Osteoblast (primary cell): ENCODE data around the gene IMPDH2. TPM values are rescaled to one million over a fixed set of nuclear protein-coding genes. Genes with fewer than 3 reads are reported as not detected.
"Not testable (repeated sequence)": the region's sequence is repeated elsewhere in the genome, so short reads cannot be mapped to it uniquely, and the experiment has no call there.

Experiments used
- DNase-seq: peaks from one replicate; pipeline ENCODE4 v3.0.0; 2011; ENCODE audit warnings: low spot score, mixed read lengths; ENCODE audit not compliant: insufficient read length; ENCODE audit errors: missing footprints
- H2AFZ ChIP-seq: 2 replicates; pipeline ENCODE4 v1.6.0; 2011; ENCODE audit warnings: mild to moderate bottlenecking, low read length
- H3K27ac ChIP-seq: 2 replicates; pipeline ENCODE4 v1.5.1; 2011; ENCODE audit warnings: mild to moderate bottlenecking, low read depth, low read length, moderate library complexity
- H3K27me3 ChIP-seq: 2 replicates; pipeline ENCODE4 v1.6.0; 2012; ENCODE audit warnings: mild to moderate bottlenecking, control low read depth, inconsistent platforms, low read length, moderate library complexity; ENCODE audit not compliant: insufficient read depth
- H3K36me3 ChIP-seq: 2 replicates; pipeline ENCODE4 v1.5.1; 2011; ENCODE audit warnings: mild to moderate bottlenecking, low read length, control low read depth, moderate library complexity; ENCODE audit not compliant: insufficient read depth
- H3K4me1 ChIP-seq: 2 replicates; pipeline ENCODE4 v1.5.1; 2011; ENCODE audit warnings: mild to moderate bottlenecking, low read length, control low read depth, moderate library complexity; ENCODE audit not compliant: insufficient read depth
- H3K4me2 ChIP-seq: 2 replicates; pipeline ENCODE4 v1.6.0; 2011; ENCODE audit warnings: mild to moderate bottlenecking, low read length; ENCODE audit not compliant: insufficient read depth
- H3K4me3 ChIP-seq: fragments of 200-600 bp; sonication (generic); 3 replicates; pipeline ENCODE4 v1.5.1; 2012; ENCODE audit warnings: mild to moderate bottlenecking, low read length, inconsistent platforms; ENCODE audit not compliant: insufficient read depth
- H3K79me2 ChIP-seq: 2 replicates; pipeline ENCODE4 v1.6.0; 2012; ENCODE audit warnings: mild to moderate bottlenecking, low read length, control low read depth, inconsistent platforms; ENCODE audit not compliant: insufficient read depth
- H3K9me3 ChIP-seq: 2 replicates; pipeline ENCODE4 v1.5.1; 2011; ENCODE audit warnings: low read depth, low read length, control low read depth
- H4K20me1 ChIP-seq: 2 replicates; pipeline ENCODE4 v1.6.0; 2012; ENCODE audit warnings: mild to moderate bottlenecking, low read length, control low read depth; ENCODE audit not compliant: insufficient read depth
- total RNA-seq: library from RNA; depleted of rRNA; stranded (reverse); fragments of >200 nt; gene quantifications from 2 replicates; pipeline ENCODE4 v1.2.3, GENCODE V29; 2012
- TF ChIP-seq, protein P1 (sequence below): IDR thresholded peaks from 2 replicates; pipeline ENCODE4 v1.5.1; 2011; ENCODE audit warnings: mild to moderate bottlenecking, low read depth, low read length, moderate library complexity; ENCODE audit errors: extremely low read depth

IMPDH2 gene
- total RNA-seq, 1 donor, result 273 TPM

DNA sequence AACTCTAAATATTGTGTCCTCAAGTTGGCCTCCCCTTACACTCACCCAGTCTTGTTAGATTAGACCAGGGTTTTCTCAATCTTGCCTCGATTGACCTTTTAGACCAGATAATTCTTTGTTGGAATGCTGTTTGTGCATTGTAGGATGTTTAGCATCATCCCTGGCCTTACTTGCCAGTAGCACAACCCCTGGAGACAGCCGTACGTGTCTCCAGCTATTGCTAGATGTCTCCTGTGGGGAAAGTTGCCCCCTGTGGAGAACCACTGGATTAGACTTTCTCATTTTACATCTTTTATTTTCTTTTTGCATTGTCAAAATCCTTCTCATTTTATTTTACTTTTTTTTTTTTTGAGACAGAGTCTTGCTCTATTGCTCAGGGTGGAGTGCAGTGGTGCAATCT, 19.8 kb downstream of the IMPDH2 start:
- peaks cover 74% of the 10 kb centered on the region for H3K79me2 ChIP-seq
- H2AFZ ChIP-seq, result no peak overlapping the region
- no peaks in the 10 kb centered on the region for H3K9me3 ChIP-seq
- peak; percentile 36 for DNase-seq
- H3K27ac ChIP-seq, result no peak overlapping the region
- peaks cover 45% of the 10 kb centered on the region for H4K20me1 ChIP-seq
- no peak overlapping the region for H3K4me3 ChIP-seq
- H3K4me2 ChIP-seq, result no peak overlapping the region
- no peaks in the 10 kb centered on the region for H3K27me3 ChIP-seq
- peaks cover 16% of the 10 kb centered on the region for H3K4me1 ChIP-seq
- H3K36me3 ChIP-seq, result peaks cover 17% of the 10 kb centered on the region
- TF ChIP-seq, protein P1, sequence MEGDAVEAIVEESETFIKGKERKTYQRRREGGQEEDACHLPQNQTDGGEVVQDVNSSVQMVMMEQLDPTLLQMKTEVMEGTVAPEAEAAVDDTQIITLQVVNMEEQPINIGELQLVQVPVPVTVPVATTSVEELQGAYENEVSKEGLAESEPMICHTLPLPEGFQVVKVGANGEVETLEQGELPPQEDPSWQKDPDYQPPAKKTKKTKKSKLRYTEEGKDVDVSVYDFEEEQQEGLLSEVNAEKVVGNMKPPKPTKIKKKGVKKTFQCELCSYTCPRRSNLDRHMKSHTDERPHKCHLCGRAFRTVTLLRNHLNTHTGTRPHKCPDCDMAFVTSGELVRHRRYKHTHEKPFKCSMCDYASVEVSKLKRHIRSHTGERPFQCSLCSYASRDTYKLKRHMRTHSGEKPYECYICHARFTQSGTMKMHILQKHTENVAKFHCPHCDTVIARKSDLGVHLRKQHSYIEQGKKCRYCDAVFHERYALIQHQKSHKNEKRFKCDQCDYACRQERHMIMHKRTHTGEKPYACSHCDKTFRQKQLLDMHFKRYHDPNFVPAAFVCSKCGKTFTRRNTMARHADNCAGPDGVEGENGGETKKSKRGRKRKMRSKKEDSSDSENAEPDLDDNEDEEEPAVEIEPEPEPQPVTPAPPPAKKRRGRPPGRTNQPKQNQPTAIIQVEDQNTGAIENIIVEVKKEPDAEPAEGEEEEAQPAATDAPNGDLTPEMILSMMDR, result no peak

DNA sequence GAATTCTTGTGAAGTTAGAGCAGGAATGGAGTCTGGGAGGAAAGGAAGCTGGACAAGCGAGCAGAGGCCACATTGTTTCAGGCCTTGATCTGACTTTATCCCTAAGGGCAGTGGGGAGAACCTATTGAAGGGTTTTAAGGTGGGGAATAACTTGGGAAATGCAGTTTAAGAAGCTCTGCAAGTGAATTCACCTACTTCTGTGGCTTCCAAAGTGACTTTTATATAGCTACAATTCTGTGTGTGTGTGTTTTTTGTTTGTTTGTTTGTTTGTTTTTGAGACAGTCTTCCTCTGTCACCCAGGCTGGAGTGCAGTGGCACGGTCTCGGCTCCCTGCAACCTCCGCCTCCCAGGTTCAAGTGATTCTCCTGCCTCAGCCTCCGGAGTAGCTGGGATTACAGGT, 20.6 kb downstream of the IMPDH2 start:
- peak overlapping the region; percentile 13 for H3K27ac ChIP-seq

DNA sequence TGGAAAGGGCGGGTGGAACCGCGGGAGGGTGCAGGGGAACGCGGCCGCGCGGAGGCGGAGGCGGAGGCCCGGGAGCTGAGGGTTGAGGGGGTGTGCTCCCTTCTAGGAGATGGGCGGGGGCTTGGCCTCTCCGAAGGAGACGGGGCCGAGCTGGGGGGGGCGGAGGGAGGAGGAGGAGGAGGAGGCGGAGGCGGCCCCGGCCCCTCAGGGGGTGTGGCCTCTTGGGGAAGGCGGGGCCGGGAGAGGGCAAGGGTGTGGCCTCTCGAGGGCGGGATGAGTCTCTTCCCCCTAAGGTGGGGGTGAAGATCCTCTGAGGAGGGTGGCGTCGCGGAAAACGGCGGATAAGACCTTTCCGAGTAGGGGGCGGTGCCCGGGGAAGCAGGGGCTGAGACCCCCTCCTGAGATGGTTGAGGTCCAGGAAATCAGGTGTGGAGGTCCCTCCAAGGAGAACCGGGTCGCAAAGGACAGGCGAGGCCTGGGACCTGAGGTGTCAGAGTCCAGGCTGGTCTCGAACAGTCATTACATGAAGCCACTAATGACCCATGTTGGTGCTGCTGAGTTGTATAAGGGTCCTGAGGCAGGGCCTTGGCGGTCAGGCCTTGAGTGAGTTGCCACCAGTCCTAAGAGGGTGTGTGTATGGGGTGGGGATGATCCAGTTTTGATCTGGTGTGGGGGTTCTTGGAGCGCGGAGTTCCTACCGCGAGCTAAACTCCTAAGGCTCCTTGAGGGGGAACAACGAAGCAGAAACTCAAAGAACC, 21.2 kb downstream of the IMPDH2 start:
- peaks cover 61% of the 10 kb centered on the region for H3K79me2 ChIP-seq

More for the DNA sequence above, 20.6 kb downstream of the IMPDH2 start:
- peak overlapping the region; percentile 98 for H3K4me2 ChIP-seq
- not testable (repeated sequence) for H3K27me3 ChIP-seq, H3K36me3 ChIP-seq, H2AFZ ChIP-seq, H3K9me3 ChIP-seq
- peaks cover 68% of the 10 kb centered on the region for H3K79me2 ChIP-seq
- H4K20me1 ChIP-seq, result peaks cover 37% of the 10 kb centered on the region
- DNase-seq, result peak; percentile 52
- peaks cover 16% of the 10 kb centered on the region for H3K4me1 ChIP-seq
- H3K4me3 ChIP-seq, result peak overlapping the region; percentile 94

DNA sequence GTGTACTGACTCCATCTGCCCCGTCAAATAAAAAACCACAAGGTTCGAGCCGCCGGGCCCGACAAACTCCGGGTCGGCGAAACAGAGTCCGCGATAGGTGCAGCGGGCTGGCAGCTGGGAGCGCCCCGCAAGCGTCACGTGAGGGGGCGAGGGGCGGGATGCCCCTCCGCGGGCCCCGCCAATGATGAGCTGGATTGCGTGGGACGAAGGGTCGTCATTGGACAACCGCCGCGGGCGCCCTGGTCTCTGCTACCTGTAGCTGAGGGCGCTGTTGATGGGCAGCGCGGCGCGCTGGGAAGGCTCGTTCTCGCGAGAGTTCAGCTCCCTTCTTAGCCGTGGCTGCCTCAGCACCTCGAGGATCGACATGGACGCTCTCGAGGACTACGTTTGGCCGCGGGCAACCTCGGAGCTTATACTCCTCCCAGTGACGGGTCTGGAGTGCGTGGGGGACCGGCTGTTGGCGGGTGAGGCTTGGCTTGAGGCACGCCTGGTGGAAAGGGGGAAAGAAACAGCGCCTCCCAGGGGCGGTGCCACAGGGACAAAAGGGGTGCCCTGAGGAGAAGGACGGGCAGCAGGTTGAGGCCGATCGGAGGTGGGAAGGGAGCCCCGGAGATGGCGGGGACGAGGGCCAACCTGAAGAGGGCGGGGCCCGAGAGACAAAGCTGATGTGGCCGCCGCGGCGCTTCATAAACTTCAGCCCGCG, 22.0 kb downstream of the IMPDH2 start, which contains the start of gene WDR6:
Gene WDR6, plus strand, starts transcription at position 324 of the 703 bp plus-strand sequence. Its CDS starts 41 bp downstream, at position 365.
- H3K9me3 ChIP-seq, result no peaks in the 10 kb centered on the region
- H3K4me1 ChIP-seq, result peaks cover 16% of the 10 kb centered on the region
- peak; percentile 99 for DNase-seq
- H3K36me3 ChIP-seq, result peaks cover 3% of the 10 kb centered on the region
- H3K79me2 ChIP-seq, result peaks cover 54% of the 10 kb centered on the region
- peaks cover 23% of the 10 kb centered on the region for H4K20me1 ChIP-seq
- peak within 1 kb of the TSS; percentile 94 for H3K4me3 ChIP-seq
- no peaks in the 10 kb centered on the region for H3K27me3 ChIP-seq
- peak within 1 kb of the TSS; percentile 88 for H2AFZ ChIP-seq
- peak within 1 kb of the TSS; percentile 93 for H3K27ac ChIP-seq
- H3K4me2 ChIP-seq, result peak within 1 kb of the TSS; percentile 98
- TF ChIP-seq, protein P1, result peak; percentile 45

More for the DNA sequence above, 21.2 kb downstream of the IMPDH2 start:
- peak; percentile 96 for DNase-seq
- Histone ChIP-seq H3K4me3 (peak overlapping the region; percentile 94), H2AFZ (peak overlapping the region; percentile 88), H3K4me2 (peak overlapping the region; percentile 98), H3K36me3 (peaks cover 9% of the 10 kb centered on the region), H3K27ac (peak overlapping the region; percentile 93), H3K4me1 (peaks cover 16% of the 10 kb centered on the region), H4K20me1 (peaks cover 31% of the 10 kb centered on the region), H3K27me3 (no peaks in the 10 kb centered on the region), H3K9me3 (no peaks in the 10 kb centered on the region)
- TF ChIP-seq, protein P1, result no peak
